Left hindlimb (tissue), 1 donor: ENCODE results near the gene CEP120.
"Not testable (repeated sequence)": the region's sequence is repeated elsewhere in the genome, so short reads cannot be mapped to it uniquely, and the experiment has no call there.

Experiments
- DNase-seq: peaks from one replicate; pipeline ENCODE4 v3.0.0-alpha.2; 2018

CEP120 gene

DNA sequence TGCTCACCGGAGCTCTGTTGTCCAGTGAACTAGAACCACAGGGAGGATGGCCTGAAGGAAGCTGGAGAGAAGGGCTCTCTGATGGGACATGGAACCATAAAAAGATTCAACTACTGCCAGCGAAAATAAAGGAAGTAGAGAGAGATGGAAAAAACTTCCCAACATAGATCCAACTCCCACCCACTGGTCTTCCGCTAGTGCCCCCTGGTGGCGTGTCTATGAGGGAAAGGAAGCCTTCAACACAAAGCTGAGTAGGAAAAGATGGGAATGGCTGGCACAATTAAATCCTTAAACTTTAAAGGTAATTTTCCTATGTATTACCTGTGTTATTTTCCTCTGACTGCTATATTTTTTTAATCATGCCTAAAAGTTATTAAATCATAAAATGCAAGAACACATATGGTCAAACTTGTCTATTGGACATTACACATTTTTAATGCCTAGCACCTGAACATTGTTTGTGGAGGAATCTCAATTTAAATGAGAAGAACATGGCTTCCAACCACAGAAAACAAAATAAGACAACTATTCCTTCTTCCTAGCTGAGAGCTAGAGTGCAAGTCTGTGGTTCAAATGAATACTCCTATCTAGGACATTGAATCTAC is 51.5 kb downstream of the CEP120 start:
- DNase-seq: no peak

DNA sequence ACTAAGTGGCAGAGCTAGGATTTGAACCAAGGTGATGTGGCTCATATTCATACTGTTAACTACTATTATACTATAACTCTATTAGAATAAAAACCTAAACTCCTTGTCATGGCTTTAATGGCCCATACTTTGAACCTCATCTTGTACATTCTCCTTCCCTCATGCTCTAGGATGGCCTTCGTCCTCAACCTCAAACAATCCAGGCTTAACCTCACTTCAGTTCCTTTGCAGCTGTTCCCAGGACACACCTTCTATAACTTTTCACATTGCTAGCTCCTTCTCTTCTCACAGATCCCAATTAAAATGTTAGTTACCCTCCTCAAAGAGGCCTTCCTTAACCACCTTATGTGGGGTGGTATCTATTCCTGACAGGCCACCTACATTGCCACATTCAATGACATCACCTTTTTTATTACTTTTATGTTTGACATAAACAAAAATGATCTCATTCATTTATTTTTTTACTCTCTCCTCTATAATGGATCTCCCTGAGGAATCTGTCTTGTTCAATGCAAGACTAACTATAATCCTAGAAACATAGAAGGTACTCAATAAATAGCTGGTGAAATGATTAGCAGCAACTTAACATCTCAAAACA is 53.7 kb downstream of the CEP120 start:
- no peak for DNase-seq

DNA sequence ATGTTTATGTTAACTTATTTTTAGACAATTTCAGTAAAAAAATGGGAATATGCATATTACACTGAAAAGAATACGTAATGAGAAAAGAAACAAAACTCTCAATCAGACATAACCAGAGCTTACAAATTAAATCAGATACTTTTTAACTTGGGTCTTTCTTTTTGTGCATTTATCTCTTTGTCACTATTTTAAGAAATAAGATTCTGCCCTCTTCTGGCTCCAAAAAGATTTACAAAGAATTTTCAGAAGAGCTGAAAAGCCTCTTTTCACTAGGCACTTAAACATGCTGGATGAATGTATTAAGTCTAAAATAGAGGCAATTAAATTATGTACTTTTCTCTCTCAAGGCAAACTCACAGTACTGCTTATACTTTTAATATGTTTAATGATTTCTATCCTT is 55.5 kb downstream of the CEP120 start:
- no peak for DNase-seq

DNA sequence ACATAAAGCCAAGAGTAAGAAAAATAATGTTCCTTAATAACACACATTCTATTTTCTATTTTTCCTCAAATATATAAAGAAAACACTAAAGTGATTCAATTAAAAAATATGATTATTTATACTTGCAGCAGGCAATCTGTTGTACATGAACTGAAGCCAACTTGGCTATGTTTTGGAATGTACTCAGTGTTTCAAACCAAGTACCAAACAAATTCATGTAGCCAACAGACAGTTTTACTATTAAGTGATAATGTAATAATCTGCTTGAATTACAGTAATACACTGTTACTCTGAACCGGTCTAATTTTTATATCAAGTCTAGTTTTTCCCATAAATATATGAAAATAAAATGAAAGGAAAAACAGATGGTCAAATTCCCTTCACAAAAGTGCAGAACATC is 58.0 kb downstream of the CEP120 start:
- no peak for DNase-seq

DNA sequence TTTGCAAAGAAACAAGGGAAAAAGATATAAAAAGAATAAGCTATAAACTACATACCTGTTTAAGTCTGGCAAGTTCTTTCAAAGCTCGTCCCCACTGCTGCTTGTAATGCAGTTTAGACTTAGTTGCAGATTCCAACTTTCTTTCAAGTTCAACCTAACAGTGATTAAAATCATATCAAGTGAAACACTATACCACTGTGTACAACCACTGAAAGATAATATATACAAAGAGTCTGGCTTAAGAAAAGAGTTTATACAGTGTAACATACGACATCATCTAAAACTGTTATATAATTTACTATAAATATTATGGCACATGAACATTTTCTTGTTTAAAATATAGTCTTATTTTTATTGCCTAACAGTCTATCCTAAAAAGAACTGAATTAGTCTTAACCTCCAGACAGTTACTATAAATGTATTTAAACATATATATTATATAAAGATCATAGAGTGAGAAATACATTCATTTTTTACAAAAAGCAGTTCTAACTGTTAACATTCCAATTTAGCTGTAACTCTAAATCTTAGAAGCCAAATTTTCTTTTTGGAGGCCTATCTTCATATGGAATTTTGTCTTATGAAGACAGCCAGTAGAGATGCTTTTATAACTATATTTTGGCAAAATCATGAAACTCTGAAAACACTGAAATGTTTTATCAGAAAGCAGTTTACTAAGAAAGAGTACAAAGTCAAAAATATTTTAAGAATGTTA is 58.6 kb downstream of the CEP120 start:
- DNase-seq: no peak

DNA sequence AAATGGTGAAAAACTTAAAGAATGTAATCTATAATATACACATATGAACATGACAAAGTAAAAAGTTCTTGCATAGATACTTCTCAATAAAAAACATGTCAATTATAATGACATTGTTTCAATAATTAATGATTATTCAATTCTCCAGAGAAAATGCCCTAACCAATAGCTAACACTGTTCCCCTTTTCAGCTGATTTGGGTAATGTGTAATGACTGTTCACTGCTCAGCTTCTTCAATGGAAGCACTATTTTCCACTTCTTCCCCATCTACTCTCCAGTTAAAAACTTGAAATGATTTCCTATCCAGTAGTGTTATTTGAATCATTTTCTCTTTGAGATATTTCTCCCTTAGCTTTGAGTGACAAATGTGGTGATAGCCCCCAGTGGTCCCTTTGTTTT is 62.3 kb downstream of the CEP120 start:
- DNase-seq: no peak

DNA sequence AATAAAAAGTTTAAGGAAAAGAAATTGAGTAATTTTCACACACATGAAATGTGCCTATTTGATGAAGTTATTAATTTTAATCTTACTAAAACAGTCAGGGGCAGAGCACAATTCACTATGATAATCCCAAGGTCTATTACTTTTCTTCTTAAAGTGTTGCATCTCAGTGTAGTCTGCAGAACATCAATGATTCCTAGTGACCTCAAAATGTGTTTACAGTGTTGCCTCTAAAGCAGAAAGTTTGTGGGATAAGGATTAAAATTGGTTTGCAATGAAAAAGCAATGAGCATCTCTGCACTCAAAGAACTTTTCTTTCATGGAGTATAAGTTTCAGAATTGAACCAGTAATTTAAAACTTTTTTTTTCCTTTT is 63.0 kb downstream of the CEP120 start:
- no peak for DNase-seq

DNA sequence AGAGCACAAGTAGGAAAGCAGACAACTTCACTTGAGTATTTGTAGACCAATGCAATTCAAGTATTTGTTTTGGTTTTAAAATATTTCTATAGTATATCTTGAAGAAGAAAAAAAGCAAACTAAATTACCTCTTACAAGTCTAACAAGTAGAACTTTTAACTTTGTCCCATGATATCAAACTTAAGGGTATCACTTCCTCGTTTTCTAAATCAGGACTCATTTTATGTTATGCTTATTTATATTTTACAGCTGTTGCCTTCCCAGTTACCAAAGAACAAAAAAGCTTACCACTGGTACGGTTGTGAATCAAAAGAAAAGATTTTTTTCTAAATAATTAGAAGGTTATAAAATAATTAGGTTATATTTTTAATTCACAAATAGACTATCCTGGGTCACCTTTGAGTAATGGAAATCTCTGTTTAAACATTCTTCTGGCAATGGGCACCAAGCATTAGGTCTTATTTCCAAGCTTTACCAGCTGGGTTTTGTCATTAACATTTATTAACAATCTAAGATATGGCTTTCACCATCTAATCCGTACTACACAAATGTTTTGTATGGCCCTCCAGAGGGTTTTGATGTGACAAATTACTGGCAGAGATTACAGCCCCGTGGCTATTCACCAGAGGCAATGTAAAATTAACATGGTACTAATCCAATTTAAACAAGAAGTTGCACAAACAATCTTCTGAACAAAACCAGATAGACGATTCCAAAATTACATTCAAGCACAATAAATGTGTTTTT is 63.6 kb downstream of the CEP120 start:
- no peak for DNase-seq

DNA sequence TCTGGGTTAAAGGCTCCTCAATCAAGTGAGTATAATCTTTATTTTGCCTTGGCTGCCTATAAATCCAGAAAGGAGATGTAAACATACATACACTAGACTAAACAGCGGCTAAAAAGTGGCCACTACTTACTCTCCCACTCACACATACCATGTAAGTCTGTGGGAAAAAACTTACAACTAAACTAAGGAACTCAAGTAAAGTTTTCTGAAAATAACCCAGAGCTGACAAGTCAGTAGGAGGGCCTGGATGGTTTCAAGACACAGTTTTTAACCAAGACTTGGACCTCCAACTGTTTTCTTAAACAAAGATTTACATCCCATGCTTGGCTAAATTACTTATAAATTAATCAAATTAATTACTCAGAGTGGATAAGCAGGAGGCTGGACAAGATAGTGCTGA is 64.5 kb downstream of the CEP120 start:
- no peak for DNase-seq

DNA sequence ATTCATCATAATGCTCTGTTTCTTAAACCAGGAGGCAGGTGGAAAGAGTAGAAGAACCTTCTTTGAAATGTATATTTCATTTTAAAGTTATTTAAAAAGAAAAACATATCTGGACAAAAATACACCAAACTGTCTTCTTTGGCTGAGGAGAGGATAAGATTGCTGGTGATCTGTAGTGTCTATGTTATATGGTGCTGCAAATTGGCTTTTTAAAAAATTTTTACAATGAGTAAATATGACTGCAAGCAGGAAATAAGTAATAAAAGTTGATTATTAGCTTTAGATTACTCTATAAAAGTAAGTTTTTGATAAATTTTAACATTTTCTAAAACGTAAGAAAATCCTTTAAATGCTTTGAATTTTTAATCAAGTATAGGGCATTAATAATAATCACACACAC is 64.9 kb downstream of the CEP120 start:
- no peak for DNase-seq

DNA sequence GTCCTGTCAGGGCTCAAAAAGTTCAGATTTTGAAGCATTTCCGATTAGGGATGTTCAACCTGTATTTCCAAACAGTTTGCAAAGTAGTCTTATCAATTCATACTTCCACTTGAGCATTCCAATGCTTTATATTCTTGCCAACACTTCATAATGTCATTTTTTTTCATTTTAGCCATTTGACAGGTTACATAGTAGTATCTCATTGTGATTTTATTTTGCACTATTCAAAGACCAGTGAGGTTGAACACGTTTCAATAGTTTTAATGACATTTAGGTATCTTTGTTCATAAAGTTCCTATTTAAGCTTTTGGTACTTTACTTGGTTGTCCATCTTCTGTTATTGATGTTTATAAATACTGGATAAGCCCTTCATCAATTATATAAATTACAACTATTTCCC is 71.4 kb downstream of the CEP120 start:
- no peak for DNase-seq

DNA sequence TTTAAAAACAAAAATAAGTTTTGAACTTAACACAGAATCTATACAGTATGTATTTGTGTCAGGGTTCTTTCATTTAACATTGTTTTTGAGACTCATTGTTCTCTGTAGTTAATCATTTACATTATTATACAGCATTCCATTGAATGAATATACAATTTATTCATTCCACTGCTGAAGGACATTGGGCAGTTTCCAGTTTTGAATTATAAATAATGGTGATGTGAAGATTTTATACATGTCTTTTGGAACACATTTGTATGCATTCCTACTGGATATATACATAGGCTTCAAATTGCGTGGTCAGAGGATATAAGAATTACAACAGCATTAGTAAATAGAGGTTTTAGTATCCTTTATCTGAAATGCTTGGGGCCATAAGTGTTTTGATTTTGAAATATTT is 72.0 kb downstream of the CEP120 start:
- no peak for DNase-seq

DNA sequence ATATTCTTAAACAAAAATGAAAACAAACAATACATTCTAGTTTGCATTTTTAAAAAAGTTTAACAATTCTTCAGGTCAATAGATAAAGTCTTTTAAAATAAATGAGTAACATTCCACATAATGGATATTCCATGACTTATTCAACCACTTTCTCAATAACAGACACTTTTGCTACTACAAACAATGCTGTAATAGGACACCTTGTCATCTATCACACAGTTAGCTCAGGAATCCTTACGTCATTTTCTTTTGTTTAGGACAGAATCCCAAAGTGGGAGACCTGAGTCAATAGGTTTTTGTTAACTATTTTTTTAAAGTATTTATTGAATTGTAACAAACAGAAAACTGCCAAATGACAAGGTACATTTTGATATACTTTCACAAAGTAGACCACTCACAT is 72.5 kb downstream of the CEP120 start:
- no peak for DNase-seq

DNA sequence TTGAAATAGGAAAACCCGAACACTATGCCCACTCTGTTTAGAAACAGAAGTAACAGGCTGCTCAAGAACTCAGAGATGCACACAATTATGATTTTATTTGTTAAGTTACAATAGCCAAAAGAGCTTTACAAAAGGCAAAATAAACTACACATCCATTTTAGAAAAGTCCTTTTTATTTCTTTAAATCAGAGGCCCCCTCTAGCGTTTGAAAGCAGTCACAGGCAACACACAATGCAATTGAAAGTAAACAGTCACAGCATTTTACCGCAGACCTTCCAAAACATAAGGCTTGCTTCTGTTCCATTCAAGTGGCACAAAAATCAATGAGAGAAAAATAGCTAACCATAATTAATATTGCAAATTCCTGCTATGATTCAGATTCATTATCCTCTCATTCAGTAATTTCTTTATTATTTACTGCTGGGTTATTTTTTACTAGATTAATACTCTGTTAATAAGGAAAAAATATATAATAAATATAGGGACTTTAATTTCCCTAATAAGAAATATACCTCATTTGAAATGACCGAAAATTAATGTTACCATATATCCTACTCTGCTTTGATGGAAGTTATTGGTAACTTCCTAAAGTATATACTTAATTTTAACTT is 78.3 kb downstream of the CEP120 start:
- no peak for DNase-seq

DNA sequence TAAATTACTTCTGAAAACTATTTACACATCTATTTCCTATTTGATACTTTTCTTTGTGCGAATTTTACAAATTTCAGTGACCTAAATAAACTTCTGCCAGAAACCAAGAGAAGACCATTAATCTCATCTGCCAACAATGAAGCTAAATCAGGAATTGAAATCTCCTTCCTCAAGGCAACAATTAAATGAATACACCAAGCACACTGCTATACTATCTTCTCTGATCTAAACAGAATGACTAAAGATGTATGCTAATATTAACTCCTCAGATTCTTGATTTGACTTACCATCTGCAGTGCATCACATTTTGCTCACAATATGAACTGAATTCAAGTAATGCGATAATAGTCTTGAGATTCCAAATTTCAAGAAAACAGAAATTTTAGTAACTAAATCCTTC is 82.3 kb downstream of the CEP120 start:
- no peak for DNase-seq

DNA sequence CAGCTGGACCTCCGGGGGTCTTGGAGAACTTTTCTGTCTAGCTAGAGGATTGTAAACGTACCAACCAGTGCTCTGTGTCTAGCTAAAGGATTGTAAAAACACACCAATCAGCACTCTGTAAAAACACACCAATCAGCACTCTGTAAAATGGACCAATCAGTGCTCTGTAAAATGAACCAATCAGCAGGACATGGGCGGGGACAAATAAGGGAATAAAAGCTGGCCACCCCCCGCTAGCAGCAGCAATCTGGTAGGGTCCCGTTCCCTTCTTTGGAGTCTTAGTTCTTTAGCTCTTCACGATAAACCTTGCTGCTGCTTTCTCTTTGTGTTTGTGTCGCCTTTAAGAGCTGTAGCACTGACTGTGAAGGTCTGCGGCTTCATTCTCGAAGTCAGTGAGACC is 114.8 kb downstream of the CEP120 start:
- DNase-seq: not testable (repeated sequence)

DNA sequence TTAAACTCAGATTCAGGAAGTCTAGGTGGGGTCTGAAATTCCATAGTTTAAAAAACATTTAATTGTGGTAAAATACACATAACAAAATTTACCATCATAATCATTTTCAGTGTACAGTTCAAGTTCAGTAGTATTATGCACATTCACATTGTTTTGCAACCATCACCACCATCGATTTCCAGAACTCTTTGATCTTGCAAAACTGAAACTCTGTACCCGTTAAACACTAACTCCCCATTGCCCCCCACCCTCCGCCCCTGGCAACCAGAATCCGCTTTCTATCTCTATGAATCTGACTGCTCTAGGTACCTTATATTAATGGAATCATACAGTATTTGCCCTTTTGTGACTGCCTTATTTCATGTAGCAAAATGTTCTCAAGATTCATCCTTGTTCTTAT is 117.5 kb downstream of the CEP120 start:
- DNase-seq: no peak

DNA sequence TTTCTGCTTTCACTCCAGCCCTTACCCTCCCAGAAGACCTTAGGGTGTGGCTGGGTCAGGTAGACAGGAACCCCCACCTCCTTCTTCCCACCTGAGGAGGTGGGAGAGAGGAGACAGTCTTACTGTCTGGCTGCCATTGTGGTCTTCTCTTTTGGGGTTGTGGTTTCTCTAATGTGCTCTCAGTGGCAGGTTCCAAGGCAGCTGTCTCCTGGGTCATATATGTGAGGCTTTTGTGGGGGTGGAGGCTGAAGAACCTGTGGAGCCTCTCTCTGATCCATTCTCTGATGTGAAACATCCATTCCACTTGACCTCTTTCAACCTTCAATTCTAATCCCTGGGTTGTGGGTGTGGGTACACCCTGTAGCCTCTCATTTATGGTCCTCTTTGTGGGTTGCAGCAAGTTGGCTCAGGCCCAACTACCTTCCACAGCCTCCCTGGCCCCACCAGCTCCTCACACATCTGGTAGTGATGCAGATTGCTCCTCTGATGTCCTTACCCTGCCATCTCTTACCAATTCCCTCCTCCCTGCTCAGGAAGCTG is 118.4 kb downstream of the CEP120 start:
- DNase-seq: no peak

DNA sequence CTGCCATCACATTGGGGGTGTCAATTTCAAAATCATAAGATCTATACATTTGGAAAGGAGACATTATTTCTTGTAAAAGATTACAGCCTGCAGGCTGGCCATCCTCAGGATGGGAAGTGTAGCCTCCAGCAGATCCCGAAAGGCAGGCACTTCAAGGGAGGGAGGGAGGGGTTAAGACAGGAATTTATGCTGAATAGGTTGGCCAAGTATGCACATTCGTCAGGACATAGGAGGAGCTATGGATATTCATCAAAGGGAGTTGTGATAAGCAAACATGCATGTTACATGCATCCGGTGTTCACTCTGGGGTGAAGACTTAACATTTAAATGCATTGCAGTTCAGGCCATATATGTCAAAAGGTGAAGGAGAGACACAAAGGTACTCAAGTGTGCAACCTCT is 119.4 kb downstream of the CEP120 start:
- no peak for DNase-seq

DNA sequence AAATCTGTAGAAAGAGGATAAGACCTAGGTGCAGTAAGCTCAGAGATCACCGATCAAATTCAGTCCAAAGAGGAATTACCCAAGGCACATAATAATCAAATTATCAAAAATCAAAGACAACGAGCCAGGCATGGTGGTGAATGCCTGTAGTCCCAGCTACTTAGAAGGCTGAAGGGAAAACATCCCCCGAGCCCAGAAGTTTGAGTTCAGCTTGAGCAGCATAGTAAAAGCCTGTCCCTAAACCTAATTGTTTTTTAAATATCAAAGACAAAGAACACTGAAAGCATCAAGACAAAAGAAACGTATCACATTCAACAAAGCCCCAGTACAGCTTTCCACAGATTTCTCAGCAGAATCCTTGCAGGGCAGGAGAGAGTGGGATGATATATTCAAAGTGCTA is 122.9 kb downstream of the CEP120 start:
- DNase-seq: no peak

DNA sequence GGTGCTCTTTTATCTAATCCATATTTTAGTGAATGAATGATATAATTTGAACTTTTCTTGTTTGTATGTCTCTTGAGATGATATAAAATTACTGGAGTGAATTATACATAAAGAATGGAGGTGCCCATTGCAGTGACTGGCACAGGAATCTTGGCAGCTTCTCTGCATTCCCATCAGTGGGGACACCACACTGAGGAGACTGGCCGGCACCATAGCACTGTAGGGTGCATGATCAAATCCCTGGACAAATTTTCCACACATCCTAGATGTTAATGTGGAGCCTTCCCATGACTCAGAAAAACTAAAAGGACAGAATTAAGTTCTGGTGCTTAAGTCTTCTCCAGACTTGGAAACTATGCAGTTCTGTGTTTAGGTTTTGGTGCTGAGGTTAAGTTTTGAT is 124.1 kb downstream of the CEP120 start:
- DNase-seq: no peak

DNA sequence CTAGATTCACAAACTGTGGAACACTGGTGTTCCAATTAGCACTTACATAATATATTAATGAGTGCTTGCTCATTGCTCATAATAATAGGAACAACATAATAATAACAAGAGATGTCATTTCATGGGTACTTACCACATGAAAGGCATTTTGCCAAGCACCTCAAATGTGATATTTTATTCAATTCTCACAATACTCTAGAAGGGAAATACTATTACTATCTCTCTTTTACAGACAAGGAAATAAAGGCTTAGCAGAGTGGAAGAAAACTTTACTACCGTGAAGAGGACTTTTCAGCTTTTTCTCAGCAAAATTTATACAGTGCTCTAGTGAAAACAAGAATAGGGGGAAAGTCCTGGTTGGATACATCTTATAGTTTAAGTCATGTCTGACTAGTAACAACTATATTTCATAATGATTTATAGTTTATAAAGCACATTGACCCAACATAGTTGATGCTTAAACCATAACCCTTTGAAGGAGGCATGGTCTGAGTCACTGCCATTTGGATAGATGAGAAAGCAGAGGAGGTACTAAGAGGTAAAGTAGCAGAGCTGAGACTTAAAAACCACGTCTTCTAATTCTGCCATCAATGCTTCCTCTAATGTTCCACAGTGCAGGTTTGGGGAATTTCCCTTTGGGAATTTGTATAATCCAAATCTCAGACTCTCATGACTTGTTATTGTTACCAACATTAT is 124.7 kb downstream of the CEP120 start:
- no peak for DNase-seq

DNA sequence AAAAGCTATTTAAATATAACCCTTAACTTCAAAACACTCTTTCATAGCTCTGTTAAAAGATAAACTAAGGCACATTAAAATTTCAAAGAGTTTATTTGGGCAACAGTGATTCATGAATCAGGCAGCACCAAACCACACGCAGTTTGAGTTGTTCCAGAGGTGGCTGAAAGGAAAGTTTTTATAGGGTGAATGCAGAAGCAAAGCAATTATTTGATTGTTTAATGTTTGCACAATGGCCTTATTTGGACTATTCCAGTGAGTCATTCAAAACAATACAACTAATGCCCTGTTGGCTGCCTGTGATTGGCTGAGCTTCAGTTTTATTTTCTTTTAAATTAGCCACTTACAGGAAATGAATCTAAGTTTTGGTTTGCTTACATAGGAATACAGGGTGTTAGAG is 125.3 kb downstream of the CEP120 start:
- no peak for DNase-seq
